Ishikawa (cell line): Measurements from ENCODE around the gene MRGPRX2.

Source experiments
- CEBPB ChIP-seq: IDR thresholded peaks from 2 replicates; pipeline ENCODE4 v1.6.1; 2012
- EP300 ChIP-seq: IDR thresholded peaks from 2 replicates; pipeline ENCODE4 v1.6.1; 2012; ENCODE audit warnings: borderline replicate concordance
- FOXM1 ChIP-seq: IDR thresholded peaks from 2 replicates; pipeline ENCODE4 v1.6.1; 2012; ENCODE audit warnings: low read depth, borderline replicate concordance
- RAD21 ChIP-seq: IDR thresholded peaks from 2 replicates; pipeline ENCODE4 v1.6.1; 2012; ENCODE audit warnings: low read depth
- REST ChIP-seq: IDR thresholded peaks from 2 replicates; pipeline ENCODE4 v1.6.1; 2012; ENCODE audit warnings: low read depth, mild to moderate bottlenecking
- TAF1 ChIP-seq: IDR thresholded peaks from 2 replicates; pipeline ENCODE4 v1.6.1; 2012; ENCODE audit warnings: low read depth, mild to moderate bottlenecking

GRCh38 chr11:19092342-19092741, 31.8 kb upstream of the MRGPRX2 start:
- no peak for TF ChIP-seq FOXM1
- no peak for TF ChIP-seq EP300
- TF ChIP-seq RAD21, result no peak
- TF ChIP-seq REST, result no peak
- TF ChIP-seq CEBPB, result no peak
- no peak for TF ChIP-seq TAF1
